ENCODE data around the gene C9orf50.
"Not testable (repeated sequence)": the region's sequence is repeated elsewhere in the genome, so short reads cannot be mapped to it uniquely, and the experiment has no call there.

The C9orf50 gene, protein sequence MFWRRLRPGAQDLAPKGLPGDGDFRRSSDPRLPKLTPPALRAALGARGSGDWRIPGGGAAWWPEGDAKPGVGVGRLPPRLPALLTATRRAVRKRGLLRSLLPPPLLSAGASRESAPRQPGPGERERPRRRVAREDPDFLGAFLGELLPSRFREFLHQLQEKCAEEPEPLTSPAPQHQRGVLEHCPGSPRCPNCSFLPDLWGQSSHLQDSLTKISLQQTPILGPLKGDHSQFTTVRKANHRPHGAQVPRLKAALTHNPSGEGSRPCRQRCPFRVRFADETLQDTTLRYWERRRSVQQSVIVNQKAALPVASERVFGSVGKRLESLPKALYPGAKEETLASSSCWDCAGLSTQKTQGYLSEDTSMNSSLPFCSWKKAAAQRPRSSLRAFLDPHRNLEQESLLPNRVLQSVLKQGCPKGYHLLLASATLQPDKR

DNA sequence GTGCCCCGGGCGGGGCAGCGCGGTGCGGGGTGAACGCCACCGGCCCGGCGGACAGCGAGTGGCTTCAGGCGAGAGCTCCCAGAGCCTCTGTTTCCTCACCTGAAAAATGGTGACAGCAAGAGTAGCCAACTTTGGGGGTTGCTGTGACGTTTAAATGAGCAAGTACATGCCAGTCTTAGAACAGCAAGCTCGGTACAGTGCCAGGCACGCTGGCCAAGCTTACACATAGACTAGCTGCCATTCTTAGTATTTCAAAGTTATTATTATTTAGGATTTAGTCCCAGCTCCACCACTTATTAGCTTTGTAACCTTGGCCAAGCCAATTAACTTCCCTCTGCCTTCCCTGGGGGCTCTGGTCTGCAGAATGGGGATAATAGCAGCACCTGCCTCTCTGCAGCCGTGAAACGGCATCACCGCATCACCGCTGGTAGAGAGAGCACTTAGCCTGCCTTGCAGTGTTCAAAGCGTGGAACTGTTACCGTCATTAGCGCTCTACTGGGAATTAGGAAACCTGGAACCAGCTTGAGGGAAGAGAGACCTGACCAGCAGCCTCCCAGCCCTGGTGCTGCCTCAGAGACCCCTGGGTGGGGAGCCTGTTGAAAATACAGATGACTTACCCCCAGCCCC lies at the start of gene C9orf50:
Gene C9orf50, minus strand, starts transcription at position 433 of the 627 bp plus-strand sequence. CDS start 527 bp downstream, outside the sequence.
- no peak for DNase-seq (ENCODE audit: low spot score)

DNA sequence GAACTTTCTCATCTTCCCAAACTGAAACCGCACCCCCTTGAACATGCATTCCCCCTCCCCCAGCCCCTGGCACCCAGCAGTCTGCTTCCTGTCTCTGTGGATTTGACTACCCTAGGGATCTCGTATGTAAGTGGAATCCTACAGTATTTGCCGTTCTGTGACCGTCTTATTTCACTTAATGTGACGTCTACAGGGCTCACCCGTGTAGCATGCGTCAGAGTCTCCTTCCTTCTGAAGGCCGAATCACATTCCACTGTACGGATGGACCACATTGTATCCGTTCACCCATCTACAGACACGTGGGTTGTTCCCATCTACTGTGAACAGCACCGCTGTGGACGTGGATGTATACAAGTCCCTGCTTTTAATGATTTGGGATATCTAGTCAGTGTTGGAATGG lies 49.0 kb upstream of the C9orf50 start:
- DNase-seq (ENCODE audit: low spot score): no peak

DNA sequence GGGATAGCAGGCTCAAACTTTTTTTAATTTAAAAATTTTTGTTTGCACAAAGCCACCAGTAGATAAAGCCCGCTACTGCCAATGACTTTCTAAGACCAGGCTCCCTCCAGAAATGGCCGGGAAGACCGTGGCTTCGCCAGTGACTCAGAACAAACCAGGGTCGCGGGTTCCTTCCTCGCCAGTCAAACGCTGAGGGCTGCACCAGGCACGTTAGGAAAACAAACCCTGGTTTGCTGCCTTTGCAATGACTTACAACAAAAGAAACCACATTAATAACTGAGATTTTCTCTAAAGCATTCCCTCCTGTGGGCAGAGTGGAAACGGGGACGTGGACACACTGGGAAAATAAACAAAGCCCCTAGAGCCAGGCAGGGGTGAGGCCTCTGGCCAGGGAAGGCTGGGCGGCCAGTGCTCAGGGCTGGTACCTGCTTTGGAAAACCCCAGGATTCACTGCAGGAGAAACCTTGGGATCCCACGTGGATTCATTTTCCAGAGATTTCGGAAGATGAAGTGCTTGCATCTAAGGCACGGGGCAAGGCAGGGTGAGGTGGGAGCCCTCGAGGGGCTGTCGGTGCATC lies 48.3 kb upstream of the C9orf50 start:
- peak; percentile 96 for DNase-seq (ENCODE audit: low spot score)

DNA sequence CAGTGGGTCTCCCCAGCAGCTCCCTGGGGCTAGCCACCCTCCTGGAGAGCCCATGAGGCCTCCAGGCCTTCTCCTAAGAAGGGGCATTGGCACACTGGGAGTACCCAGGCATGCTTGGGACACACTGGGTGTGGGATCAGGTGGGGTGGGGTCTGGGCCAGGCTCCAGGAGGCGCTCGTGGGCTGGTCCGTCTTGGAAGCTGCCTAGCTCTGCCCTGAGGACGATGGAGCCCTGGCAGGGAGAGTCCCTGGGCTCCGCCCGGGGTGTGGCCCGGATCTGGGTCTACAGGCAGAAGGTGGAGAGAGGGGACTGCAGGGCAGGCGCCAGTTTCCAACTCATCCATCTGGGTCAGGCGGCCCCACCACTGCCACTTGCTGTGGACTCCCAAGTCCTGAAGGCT lies 46.9 kb upstream of the C9orf50 start:
- DNase-seq (ENCODE audit: low spot score): no peak

DNA sequence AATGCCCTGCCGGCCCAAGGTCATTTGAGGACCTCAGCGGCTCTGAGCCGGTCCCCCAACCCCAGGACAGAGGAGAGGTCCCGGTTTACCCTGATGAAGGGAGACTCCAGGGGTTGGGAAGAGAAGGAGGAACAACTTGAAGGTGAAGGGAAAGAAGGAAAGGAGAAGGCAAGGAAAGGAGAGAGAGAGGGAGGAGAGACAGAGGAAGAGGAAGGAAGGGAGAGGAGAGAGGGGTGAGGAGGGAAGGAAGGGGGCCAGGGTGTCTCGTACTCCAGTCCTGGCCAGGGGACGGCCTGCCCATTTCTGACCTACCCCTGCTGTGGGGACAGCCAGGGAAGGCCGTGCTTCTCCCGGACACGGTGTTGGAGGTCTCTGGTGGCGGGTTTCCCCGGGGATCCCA lies 46.5 kb upstream of the C9orf50 start:
- DNase-seq (ENCODE audit: low spot score): no peak

DNA sequence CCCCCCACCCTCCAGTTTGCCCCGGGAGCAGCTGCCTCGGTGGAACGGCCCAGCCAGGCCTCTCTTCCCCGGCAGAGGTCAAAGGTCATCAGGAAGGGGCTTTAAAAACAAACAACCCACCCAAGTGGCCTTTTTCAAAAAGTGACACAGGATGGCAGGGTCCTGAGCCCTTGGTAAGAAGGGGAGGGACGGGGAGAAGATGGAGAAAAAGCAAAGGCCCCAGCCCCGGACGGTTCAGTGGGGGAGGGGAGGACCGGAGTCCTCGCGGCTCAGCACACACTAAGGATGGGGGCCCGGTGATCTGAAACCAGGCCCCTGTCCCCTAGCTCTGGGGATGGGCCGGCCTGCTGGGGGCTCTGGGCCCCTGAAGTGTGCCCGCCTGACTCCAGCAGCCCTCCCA lies 45.7 kb upstream of the C9orf50 start:
- no peak for DNase-seq (ENCODE audit: low spot score)

DNA sequence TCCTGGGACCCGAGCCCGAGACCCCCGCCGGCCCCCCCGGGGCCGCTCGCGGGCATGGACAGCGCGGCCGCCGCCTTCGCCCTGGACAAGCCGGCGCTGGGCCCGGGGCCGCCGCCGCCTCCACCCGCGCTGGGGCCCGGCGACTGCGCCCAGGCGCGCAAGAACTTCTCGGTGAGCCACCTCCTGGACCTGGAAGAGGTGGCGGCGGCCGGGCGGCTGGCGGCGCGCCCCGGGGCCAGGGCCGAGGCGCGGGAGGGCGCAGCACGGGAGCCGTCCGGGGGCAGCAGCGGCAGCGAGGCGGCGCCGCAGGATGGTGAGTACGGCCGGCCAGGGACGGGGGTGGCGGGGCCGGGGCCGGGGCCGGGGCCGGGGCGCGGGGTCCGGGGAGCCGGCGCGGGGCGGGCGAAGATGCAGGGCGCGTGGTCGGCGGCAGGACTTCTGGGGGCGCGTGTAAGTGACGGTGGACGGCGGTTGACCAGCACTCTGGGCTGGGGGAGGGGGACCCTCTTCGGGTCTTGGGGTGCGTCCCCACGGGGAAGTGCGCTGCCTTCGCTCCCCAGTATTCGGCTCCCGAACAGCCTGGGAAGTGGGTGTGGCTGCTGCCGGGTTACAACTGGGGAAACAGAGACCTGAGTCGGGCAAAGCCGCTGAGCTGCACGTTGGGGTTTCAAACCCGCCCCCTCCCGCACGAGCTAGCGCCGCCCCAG lies 45.1 kb upstream of the C9orf50 start:
- DNase-seq (ENCODE audit: low spot score): peak; percentile 35

DNA sequence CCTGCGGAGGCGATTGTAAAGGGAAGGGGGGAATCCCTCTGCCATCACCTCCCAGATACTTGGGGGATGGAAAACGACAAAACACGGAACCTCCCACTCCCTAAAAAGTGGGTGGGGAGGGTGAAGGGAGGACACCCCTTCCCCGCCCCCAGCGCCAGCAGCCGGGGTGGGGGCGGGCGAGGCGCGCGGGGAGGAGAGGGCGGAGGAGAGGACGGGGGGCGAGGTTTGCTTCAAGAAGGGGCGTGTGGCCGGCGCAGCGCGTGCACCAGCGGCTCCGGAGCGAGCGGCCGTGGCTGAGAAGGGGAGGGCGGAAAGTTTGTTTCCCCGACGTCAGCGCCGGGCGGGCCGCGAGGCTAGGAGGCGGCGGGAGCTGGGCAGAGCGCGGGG lies 44.5 kb upstream of the C9orf50 start, which contains the start of gene PRRX2:
Gene PRRX2, plus strand, starts transcription at position 259 of the 387 bp plus-strand sequence. CDS start 221 bp downstream, outside the sequence.
- peak; percentile 78 for DNase-seq (ENCODE audit: low spot score)

DNA sequence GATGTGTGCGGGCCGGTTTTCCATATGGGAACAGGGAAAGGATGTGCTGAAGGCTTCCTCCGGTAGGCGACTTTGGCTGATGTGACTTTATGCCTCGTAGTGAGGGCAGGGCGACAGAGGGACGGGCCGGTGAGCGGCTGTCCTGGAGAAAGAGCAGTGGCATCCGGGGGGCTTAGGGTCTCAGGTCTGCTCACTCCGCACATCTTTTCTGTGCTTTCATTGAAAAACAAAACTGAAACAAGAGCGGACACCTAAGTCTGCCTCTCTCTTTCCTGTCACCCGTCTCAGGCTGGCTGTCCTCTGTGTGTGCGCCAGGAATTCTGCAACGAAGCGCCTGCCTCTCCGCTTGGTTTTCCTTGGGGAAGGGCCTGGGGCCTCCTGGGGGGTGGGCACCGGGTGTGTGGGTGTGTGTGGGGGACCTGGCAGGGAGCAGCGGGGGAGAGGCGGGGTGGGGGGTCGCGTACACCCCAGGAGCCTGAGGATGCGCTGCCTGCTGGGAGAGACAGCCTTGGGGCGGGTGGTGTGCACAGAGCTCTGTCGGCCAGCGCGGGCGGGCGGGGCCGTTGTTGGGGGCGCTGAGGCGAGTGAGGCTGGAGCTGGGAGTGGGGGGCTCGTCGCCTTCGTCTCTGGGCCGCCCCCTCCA lies 44.0 kb upstream of the C9orf50 start:
- peak; percentile 60 for DNase-seq (ENCODE audit: low spot score)

DNA sequence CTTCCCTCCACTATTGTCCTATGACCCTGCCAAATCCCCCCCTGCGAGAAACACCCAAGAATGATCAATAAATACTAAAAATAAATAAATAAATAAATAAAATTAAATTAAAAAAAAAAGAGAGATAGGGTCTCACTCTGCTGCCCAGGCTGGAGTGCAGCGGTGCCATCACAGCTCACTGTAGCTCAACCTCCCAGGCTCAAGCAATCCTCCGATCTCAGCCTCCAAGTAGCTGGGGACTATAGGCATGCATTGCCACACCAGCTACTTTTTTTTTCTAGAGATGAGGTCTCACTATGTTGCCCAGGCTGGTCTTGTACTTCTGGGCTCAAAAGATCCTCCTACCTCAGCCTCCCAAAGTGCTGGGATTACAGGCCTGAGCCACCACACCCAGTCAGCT lies 41.3 kb upstream of the C9orf50 start:
- not testable (repeated sequence) for DNase-seq (ENCODE audit: low spot score)

DNA sequence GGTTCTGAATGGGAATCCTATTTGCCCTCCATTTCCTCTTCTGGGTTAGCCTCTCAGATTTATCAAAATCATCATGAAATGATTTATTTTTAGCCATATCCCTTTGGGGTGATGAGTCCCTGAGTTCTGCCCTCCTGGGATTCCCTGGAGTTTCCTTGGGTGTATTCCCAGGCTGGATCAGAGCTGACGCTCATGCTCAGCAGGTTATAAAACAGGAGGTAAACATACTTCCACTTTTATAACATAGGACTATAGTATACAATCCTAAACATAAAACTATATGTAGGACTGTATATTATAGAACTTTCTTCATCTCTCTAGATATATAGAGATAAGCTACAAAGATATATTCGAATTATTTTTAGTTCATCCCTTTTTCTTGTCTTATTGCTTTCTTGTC lies 40.1 kb upstream of the C9orf50 start:
- no peak for DNase-seq (ENCODE audit: low spot score)

DNA sequence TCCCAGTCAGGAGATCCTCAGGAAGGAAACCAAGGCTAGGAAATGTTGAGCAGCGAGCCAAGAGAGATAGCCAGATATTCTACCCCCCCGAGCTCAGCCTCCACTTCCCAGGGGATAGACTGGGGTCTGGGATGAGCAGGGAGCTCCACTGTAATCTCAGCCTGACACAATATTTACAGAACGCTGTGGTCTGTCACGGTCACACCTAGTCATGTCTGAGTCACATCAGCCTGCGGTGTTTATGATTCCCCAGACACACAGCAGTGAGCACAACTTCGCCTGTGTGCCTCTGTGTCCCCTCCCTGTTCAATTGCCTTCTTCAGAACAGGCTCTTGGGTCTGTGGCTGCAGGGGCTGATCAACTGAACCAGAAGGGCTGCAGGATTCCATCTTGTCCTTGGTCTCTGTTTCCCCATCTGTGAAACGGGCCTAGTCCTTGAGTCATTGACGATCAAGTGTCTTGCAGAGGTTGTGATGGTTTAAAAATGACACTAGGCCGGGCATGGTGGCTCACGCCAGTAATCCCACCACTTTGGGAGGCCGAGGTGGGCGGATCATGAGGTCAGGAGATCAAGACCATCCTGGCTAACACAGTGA lies 36.0 kb upstream of the C9orf50 start:
- DNase-seq (ENCODE audit: low spot score): peak; percentile 75

DNA sequence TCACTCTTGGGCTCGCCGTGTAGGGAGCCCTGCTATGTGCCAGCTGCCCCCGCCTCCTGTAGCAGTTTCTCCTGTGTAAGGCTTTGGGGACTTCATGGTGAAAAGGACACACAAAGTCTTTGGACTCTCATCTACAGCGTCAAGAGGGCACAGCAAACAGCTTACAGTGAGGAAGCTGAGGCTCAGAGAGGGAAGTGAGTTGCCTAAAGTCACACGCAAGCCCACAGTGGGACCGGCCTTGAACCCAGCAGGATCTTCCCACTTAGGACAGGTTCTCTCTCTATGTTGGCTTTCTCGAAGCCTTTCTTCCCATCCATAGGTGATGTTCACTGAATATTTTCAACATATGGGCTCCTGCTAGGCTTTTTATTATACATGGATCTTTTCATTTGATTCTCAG lies 34.8 kb upstream of the C9orf50 start:
- DNase-seq (ENCODE audit: low spot score): no peak

DNA sequence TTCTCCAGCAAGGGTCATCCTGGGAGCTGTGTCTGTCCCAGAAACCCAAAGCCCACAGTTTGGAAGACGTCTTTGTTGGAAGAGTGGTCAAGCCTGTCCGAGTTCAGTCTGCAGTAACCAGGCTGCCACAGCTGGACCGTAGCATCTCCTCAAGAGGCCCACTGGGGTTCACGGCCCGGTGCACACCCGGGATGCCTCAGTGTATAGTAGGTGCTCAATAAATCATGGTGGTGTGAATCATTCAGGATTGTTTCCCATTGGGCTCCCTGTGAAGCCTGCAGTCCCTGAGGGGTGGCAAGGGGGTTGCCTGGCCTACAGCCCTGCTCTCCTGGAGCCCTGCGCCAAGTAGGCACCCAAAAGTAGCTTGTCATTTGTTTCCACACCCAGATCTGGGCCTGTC lies 34.3 kb upstream of the C9orf50 start:
- DNase-seq (ENCODE audit: low spot score): no peak

DNA sequence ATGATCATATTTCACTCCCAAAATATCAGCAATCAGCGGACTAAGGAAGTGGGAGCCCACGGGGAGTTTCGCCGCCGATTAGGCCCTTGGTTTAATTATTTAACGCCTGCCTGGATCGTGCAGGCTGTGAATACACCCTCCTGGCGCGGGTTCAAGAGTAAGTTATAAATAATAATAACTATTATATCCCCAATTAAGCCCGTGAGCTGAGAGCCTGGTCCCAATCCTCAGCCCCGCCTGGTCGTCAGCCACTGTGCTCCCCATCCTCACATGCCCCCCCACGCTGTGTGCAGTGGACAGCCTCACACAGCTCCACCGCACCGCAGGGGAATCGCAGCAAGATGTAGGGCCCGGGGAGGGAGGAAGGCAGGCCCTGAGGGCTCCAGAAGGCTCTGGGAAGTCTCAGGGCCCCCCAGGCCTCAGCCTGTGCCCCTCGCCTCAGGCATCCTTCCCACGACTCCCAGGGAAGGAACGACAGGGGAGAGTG lies 33.7 kb upstream of the C9orf50 start:
- DNase-seq (ENCODE audit: low spot score): no peak

DNA sequence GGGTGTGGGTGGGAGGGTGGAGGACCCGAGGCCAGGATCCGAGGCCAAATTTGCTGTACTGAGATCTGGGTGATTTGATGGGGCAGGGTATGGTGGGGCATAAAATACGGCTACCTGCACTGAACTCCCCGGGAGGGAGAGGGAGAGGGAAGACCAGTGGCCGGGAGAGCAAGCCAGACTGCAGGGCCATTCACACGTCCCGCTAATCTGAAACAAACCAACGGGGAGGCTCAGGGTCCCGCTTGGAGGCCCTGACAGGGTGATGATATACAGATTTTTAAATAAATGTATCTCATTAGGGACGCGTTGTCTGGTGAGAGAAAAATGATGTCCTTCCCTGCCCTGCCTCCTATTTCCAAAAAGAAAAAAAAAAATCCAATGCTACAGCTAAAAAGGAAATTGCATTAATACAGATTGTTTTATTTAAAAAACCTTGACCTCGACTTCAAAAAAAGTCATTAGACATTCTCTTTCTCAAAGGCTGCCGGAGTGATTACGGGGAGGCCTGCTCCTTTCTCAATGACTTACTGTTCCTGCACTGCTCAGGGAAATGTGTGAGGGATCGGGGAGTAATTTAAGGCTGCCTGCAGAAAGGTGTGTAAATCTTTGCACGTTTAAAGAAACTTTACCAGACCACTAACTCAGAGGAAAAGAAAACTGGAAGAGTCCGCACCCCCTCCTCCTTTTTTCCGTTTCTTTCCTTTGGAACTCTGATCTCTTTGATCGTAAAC lies 33.1 kb upstream of the C9orf50 start:
- DNase-seq (ENCODE audit: low spot score): no peak

DNA sequence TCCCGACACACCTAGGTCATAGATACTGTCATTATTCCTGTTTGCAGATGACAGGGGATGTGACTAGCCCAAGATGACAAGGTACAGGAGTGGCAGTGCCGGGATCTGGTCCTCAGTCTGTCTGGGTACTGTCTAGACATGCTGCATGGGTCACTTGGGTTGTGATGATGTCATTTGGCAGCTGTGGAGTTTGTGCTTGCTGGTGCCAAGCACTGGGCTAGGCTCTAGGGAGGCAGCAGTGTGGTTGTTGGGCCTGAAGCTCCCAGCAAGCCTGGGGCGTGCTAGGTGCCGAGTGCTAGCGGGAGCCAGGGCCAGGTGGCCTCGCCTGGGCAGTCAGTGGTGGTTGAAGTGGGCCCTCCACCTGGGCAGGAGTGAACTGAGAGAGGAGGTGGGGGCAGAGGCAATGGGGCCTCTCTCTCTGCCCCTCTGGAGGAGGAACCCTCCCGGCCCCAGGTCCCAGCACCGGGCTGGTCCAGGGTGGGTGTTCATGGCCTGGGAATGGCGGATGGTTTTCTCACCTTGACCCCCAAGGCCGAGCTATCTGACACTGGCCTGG lies 29.9 kb upstream of the C9orf50 start:
- DNase-seq (ENCODE audit: low spot score): no peak

DNA sequence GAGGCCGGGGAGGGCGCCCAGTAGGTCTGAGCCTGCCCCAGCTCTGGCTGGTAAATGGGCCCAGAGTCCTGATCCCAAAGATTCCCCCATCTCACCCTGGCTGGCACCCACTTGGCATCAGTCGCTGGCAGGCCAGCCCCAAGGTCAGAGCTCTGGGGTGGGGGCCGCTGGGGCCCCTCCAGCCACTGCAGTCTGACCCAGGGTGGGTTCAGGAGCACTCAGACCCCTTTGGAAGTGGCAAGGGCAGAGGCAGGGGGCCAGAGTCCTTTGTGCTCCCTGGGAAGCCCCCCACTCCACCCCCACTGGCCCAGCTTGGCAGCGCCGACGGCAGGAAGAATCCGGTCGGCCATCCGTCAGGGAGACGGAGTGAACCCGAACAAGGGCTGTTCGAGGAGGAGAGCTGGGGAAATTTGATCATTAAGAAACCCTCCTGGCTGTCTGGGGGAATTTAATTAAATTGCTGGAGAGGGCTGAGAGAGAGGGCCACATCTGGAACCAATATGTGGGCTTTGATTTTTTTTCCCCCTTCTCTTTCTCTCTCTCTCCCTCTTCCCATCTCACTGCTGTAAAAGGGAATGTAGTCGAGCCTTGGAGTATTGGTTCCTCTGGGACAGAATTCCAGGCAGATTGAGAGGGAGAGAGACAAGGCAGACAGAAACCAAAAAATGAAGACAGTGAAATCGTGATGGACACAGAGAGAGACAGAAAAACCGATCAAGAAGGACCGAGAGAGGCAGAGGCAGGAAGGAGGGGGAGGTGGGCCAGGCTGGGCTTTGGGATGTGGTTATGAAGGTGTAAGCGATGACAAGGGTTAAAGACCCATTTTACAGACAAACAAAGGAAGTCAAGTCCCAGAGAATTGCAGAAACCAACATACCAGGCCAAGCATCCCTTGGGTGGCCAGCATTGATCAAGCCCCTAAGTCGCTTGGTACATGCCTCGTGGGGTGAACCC lies 29.1 kb upstream of the C9orf50 start:
- no peak for DNase-seq (ENCODE audit: low spot score)

DNA sequence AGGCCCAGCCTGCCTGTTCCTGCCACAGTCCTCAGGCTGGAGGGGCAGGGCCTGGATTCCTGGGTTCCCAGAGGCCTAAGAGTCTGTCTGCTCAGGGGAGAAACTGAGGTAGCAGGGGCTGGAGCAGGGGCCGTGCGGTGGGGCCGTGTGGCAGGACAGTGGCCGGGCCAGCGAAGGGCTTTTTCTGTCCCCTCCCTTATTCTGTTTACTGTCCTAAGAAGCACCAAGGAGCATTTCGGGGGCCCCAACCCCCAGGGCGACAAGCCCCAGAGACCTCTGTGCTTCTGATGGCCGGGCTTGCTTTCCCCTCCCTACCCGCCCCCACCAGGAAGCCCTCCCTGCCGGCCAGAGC lies 27.8 kb upstream of the C9orf50 start:
- DNase-seq (ENCODE audit: low spot score): no peak
